ENCODE results near the gene CSNK1G2. TPM values are rescaled to one million over a fixed set of nuclear protein-coding genes. Genes with fewer than 3 reads are reported as not detected.

Gene CSNK1G2
- total RNA-seq = 100 to 1,000 TPM in 2 of 4 donors, 10 to 100 TPM in 2; 75.0 to 321 (median 140) TPM

GRCh38 chr19:1941146-1942077, at the start of gene CSNK1G2:
Gene CSNK1G2, plus strand, starts transcription at chr19:1941172. Its CDS starts 28,601 bp downstream, at chr19:1969773.
- Histone ChIP-seq H3K36me3 (no peaks in the 10 kb centered on the region), H3K9me3 (no peaks in the 10 kb centered on the region), H3K4me1 (peaks cover 18 to 41% (median 30%) of the 10 kb centered on the region in 4 donors), H3K4me3 (peak within 1 kb of the TSS; percentile 69 to 89 (median 84)), H3K27me3 (no peaks in the 10 kb centered on the region), H3K27ac (peak within 1 kb of the TSS; percentile 89 to 100 (median 96))
- intact Hi-C loops (cut with DNase I; ENCODE audit: low total_unique reads) = no loop called here
- in situ Hi-C loops (cut with MboI; ENCODE audit: low pct_ligation_motif_present in 1 of 4, low pct_unique_long_range_greater_than_20kb in 1 of 4, low sequenced_read_pairs in 3 of 4) = no loop called here
- no peak for TF ChIP-seq POLR2A (IDR thresholded peaks at IDR 0.05)
- TF ChIP-seq POLR2AphosphoS5 (IDR thresholded peaks at IDR 0.05) = peak in 1 of 3 donors; percentile 3
- DNase-seq = peak; percentile 30
- 2% methylated on average over 25 of the region's 97 CpGs; no CpG with 5 or more reads in 1 of the 2 donors for WGBS, 2 donors (ENCODE audit: low coverage in 1 of 2)

- intact Hi-C loops (cut with DNase I; ENCODE audit: low total_unique reads) = no loop called here
- in situ Hi-C loops (cut with MboI; ENCODE audit: low pct_ligation_motif_present in 1 of 4, low pct_unique_long_range_greater_than_20kb in 1 of 4, low sequenced_read_pairs in 3 of 4) = no loop called here
- DNase-seq = no peak
These were observed 47.2 kb upstream of the CSNK1G2 start for GRCh38 chr19:1893791-1894190.

GRCh38 chr19:1896508-1896907, 44.5 kb upstream of the CSNK1G2 start:
- Histone ChIP-seq H3K27ac (peak overlapping the region in 2 of 4 donors; percentile 70 to 78), H3K4me1 (peaks cover 0 to 30% (median 8%) of the 10 kb centered on the region in 4 donors), H3K4me3 (no peak overlapping the region), H3K36me3 (no peaks in the 10 kb centered on the region), H3K27me3 (no peaks in the 10 kb centered on the region), H3K9me3 (no peaks in the 10 kb centered on the region)
- 73% methylated on average over 13 of the region's 13 CpGs; no CpG with 5 or more reads in 1 of the 2 donors for WGBS, 2 donors (ENCODE audit: low coverage in 1 of 2)
- TF ChIP-seq POLR2AphosphoS5 (IDR thresholded peaks at IDR 0.05) = no peak
- TF ChIP-seq CTCF (IDR thresholded peaks at IDR 0.05) = no peak
- TF ChIP-seq POLR2A (IDR thresholded peaks at IDR 0.05) = no peak
- TF ChIP-seq EP300 (IDR thresholded peaks at IDR 0.05; ENCODE audit: low read depth) = no peak
- in situ Hi-C loops (cut with MboI; ENCODE audit: low pct_ligation_motif_present in 1 of 4, low pct_unique_long_range_greater_than_20kb in 1 of 4, low sequenced_read_pairs in 3 of 4) = no loop called here
- DNase-seq = no peak
- intact Hi-C loops (cut with DNase I; ENCODE audit: low total_unique reads) = no loop called here

More at GRCh38 chr19:1893791-1894190, 47.2 kb upstream of the CSNK1G2 start:
- Histone ChIP-seq H3K4me1 (peaks cover 0 to 30% (median 8%) of the 10 kb centered on the region in 4 donors), H3K9me3 (no peaks in the 10 kb centered on the region), H3K36me3 (no peaks in the 10 kb centered on the region), H3K4me3 (no peak overlapping the region), H3K27ac (no peak overlapping the region), H3K27me3 (no peaks in the 10 kb centered on the region)
- TF ChIP-seq POLR2A (IDR thresholded peaks at IDR 0.05) (no peak), CTCF (IDR thresholded peaks at IDR 0.05) (no peak), EP300 (IDR thresholded peaks at IDR 0.05; ENCODE audit: low read depth) (no peak), POLR2AphosphoS5 (IDR thresholded peaks at IDR 0.05) (no peak)
- WGBS, 2 donors (ENCODE audit: low coverage in 1 of 2) = 87 to 96% methylated on average over 5 to 17 of the region's 17 CpGs

- TF ChIP-seq POLR2A (IDR thresholded peaks at IDR 0.05) = no peak
- TF ChIP-seq POLR2AphosphoS5 (IDR thresholded peaks at IDR 0.05) = no peak
- no peak for TF ChIP-seq CTCF (IDR thresholded peaks at IDR 0.05)
- TF ChIP-seq EP300 (IDR thresholded peaks at IDR 0.05; ENCODE audit: low read depth) = no peak
- Histone ChIP-seq H3K9me3 (no peaks in the 10 kb centered on the region), H3K27ac (peak overlapping the region in 3 of 4 donors; percentile 34 to 63 (median 41)), H3K4me3 (no peak overlapping the region), H3K4me1 (peaks cover 0 to 35% (median 25%) of the 10 kb centered on the region in 4 donors), H3K36me3 (no peaks in the 10 kb centered on the region), H3K27me3 (no peaks in the 10 kb centered on the region)
- in situ Hi-C loops (cut with MboI; ENCODE audit: low pct_ligation_motif_present in 1 of 4, low pct_unique_long_range_greater_than_20kb in 1 of 4, low sequenced_read_pairs in 3 of 4) (no loop called here), intact Hi-C loops (cut with DNase I; ENCODE audit: low total_unique reads) (no loop called here)
- DNase-seq = peak; percentile 43
- WGBS, 2 donors (ENCODE audit: low coverage in 1 of 2) = 88 to 90% methylated on average over 5 to 16 of the region's 16 CpGs
These were observed 39.0 kb upstream of the CSNK1G2 start for GRCh38 chr19:1901940-1902404.
